GM19193 (cell line): ENCODE results near the gene ZNF33A.
A peak's percentile ranks its signal among the peaks of the same experiment; 100 is the strongest.

ENCODE experiments used
- POLR2A ChIP-seq: IDR thresholded peaks from 4 replicates; pipeline ENCODE4 v1.6.1; 2011; ENCODE audit not compliant: insufficient read depth, insufficient read length; ENCODE audit errors: extremely low read depth

Gene ZNF33A

DNA sequence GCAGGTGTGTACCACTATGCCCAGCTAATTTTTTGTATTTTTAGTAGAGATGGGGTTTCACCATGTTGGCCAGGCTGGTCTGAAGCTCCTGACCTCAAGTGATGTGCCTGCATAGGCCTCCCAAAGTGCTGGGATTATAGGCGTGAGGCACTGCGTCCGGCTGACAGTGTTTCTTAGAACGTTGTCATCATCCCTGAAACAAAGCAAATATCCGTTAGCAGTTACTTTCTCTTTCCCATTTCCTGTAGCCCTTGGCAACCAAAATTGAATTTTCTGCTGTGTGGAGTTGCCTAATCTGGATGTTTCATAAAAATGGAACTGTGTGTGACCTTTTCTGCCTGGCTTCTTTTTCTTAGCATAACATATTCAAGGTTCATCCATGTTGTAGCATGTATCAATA, 22.4 kb downstream of the ZNF33A start:
- no peak for TF ChIP-seq POLR2A

DNA sequence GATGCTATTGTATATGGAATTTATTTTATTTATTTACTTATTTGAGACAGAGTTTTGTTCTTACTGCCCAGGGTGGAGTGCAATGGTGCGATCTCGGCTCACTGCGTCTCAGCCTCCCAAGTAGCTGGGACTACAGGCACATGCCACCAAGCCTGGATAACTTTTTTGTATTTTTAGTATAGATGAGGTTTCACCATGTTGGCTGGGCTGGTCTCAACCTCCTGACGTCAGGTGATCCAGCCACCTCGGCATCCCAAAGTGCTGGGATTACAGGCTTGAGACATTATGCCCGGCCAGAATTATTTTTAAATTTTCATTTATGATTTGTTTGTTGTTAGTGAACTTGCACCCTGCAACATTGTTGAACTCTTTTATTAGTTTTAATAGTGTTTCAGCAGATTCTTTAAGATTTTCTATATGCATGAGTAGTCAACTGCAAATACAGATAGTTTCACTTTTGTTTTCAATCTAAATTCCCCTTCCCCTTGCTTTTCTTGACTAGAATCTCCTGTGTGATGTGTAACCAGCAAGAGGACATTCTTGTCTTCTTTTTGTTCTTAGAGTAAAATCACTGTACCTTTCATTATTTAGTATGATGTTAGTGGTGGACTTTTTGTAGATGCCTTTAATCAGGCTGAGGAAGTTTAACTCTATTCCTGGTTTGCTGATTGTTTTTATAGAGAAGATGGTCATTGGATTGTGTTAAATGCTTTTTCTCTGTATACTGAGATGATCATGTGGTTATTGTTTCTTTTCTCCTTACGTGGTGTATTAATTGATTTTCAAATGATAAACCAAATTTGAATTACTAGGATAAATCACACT, 27.8 kb downstream of the ZNF33A start:
- TF ChIP-seq POLR2A = no peak

DNA sequence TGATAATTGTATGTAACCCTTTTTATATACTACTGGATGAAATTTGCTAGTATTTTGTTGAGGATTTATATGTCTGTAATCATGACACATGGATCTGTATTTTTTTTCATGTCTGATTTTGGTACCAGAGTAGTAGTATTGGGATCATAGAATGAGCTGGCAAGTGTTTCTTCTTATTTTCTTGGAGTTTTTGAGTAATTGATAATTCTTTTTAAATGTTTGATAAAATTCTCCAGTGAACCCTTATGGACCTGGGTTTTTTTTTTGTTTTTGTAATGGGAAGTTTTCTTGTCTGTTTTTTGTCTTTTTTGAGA, 28.4 kb downstream of the ZNF33A start:
- no peak for TF ChIP-seq POLR2A

DNA sequence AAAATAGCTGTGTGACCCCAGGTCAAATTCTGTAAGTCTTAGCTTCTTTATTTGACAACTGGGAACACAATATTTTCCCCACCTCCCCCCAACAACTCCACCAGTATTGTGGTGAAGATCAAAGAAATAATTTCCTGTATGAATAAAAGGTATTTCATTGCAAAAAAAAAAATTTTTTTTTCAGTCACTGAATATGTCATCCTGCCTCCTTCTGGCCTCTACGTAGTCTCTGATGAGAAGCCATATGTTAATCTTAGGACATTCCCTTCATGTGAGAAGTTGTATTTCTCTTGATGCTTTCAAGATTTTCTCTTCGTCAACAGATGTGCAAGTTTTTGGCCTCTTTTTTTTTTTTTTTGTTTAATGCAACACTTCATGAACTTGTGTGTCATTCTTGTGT, 33.0 kb downstream of the ZNF33A start:
- no peak for TF ChIP-seq POLR2A

DNA sequence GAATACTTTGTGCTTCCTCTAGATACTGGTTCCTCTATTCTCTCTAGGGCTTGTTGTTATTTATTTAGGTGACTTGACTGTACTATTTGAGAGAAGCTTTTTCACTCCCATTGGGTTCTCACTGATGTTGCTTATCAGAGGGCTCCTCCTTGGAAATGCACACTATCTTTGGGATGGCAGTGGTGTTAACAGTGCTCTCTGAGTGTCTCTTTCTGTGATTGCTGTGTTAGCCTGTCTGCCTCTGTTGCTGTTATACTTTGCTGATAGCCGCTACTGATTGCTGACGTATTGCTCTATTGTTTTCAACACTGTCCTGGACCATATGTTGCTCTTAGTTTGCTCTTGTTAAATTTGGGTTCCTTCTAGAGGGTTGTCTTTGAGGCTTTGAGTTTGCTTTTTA, 34.7 kb downstream of the ZNF33A start:
- TF ChIP-seq POLR2A = no peak

DNA sequence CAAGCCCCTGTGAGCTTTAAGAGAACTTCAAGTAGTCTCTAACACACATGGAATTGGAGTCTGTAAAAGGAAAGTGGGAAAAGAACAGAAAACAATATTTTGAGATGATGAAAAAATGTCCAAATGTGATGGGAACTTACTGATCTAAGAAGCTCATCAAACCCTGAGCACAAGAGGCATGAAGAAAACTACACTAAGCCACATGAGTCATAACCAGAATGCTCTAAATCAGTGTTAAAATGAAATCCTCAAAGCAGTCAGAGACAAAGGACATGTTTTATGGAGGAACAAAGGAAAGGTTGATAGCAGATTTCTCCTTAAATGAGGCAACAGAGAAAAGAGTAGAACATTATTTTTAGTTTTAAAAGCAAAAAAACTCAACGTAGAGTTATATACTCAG, 37.2 kb downstream of the ZNF33A start:
- no peak for TF ChIP-seq POLR2A

DNA sequence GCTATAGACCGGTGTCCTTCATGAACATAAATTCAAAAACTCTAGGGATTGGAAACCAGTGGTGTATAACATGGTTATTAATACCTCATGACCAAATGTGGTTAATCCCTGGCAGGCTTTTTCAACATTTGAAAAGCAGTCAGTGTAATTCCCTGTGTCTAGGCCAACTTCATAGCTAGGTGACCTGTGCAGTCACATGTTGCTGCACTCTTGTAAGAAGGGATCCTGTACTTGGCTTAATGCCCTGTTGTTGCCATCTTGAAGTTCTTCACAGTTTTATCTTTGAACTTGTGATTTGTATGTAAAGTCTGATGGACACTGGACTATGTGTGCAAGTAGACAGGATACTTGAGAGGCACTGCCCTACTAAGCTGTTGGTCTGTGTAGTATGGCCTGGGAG, 39.7 kb downstream of the ZNF33A start:
- no peak for TF ChIP-seq POLR2A

DNA sequence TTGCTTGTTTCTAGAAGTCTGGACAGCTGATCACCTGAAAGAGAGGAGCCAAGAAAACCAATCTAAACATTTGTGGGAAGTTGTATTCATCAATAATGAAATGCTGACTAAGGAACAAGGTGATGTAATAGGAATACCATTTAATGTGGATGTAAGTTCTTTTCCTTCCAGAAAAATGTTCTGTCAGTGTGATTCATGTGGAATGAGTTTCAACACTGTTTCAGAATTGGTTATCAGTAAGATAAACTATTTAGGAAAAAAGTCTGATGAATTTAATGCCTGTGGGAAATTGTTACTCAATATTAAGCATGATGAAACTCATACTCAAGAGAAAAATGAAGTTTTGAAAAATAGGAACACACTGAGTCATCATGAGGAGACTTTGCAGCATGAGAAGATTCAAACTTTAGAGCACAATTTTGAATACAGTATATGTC, 43.9 kb downstream of the ZNF33A start:
- TF ChIP-seq POLR2A = no peak

DNA sequence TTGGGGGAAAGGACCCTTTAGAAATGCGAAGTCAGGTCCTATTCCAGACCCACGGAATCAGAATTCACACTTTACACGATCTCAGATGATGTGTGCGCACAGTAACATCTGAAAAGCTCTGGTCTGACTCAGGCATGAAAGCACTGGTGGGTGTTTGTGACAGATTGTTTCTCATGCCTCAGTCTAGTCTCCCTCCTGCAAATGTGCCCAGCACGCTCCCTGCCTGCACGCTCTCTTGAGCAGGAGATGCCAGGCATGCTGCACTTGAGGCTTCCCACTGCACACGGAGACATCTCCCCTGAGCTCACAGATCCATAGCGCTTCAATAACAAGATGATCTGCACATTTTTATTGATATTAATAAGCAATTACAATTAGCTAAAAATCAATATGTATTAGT, 60.0 kb downstream of the ZNF33A start:
- TF ChIP-seq POLR2A = no peak

DNA sequence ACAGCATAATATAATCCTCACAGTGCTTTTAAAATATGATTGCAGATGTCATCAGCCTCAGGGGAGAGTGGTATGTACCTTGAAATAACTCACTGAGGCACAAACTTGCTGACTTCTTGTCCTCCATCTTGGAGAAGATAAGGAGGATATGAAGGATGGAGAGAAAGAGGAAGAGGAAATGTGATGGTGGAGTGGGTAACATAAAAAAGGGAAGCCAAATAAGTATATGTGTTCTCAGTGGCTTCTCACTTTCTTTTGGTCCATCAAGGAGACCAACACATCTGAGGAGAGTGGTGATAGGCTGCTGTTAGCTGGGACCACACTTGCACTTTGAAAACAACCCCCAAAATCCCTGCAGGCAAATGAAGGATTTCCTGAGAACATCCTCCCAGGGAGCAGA, 62.1 kb downstream of the ZNF33A start:
- TF ChIP-seq POLR2A = no peak

DNA sequence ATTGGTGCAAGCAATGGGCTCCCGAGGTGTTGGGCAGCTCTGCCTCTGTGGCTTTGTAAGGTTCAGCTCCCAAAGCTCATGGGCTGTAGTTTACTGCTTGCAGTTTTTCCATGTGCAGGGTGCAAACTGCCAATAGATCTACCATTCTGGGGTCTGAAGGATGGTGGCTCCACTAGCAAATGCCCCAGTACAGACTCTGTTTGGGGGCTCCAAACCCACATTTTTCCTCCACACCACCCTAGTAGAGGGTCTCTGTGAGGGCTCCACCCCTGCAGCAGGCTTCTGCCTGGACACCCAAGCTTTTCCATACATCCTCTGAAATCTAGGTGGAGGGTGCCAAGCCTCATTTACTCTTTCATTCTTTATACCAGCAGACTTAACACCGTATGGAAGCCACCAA, 66.2 kb downstream of the ZNF33A start:
- no peak for TF ChIP-seq POLR2A

DNA sequence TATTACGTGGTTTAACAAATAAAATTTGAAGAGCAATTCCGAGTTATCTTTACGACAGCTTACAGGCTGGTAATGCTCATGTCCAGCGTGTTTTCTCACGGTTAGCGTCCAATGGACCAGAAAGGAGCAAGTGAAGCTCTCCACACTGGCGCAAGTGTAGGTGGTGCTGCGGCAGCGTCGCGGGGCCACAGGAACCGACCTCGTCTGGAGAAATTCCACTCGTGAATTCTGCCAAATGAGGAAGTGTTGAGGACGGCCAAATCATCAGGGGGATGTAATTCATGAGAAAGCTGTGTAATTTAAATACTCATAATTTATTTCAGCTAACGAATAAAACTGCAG, 83.3 kb downstream of the ZNF33A start:
- no peak for TF ChIP-seq POLR2A

DNA sequence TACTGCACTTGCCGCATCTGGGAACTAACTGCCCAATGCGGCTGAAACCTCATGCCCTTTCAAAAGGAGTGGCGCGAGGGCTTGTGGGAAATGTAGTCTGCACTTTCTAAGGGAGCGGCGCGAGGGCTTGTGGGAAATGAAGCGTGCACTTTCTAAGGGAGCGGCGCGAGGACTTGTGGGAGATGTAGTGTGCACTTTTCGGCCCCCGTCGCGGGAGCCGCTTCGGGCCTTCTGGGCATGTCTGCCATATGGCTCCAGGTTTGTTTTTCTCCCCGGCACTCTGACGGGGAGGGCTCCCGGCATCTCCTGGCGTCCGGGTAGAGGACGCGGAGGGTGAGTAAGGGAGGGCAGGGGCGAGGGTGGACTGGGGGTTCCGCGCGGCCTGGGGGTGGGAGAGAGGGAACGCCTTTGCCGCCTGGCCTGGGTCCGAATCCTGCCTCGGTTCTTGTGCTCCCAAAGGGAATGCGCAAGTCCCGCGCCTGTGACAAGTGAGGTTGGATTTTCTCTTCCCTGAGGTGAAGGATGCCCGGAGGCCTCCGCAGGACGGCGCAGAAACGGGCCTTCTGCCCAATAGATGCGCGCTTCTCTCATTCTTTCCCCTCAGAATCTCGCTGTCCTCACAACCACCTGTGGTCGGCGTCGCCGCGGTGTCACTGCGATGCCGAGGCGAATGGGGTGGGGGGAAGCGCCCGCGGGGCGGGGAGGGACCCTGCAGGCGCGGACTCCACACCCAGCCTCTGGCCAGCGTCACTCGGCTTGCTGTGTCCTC, 83.9 kb downstream of the ZNF33A start, which contains the start of gene ZNF37A:
ZNF37A (plus strand) TSS at position 180 of the 769 bp plus-strand sequence. CDS start 2,281 bp downstream, outside the sequence.
- peak; percentile 62 for TF ChIP-seq POLR2A

DNA sequence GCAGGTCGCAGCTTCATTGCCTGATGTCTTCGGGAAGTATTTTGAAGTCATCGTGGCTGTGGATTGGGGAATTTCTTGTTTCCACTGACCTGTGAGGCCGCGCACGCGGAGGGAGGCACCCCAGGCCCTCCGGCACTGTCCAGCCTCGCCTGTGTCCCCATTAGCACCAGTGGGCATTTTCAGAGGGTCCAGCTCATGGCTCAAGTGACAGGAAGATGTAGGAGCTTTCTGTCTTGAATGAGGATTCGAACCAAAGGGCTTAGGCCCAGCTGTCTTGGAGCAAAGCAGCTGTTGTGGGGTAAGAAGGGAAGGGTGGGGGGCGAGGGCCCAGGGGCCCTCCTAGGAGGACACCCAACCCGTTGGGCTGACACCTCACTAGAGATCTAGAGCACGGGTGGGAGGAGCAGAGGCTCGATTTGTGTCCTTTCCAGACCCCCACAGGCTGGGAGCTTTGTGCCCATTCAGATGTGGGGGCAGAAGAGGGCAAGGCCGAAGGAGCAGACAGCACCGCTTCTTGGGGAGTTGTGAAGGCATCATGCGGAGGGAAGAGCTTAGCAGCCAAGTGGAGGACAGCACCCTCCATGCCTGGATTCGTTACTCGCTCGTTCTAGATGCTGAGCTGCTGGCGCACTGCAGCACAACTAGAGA, 84.6 kb downstream of the ZNF33A start:
- TF ChIP-seq POLR2A = no peak

DNA sequence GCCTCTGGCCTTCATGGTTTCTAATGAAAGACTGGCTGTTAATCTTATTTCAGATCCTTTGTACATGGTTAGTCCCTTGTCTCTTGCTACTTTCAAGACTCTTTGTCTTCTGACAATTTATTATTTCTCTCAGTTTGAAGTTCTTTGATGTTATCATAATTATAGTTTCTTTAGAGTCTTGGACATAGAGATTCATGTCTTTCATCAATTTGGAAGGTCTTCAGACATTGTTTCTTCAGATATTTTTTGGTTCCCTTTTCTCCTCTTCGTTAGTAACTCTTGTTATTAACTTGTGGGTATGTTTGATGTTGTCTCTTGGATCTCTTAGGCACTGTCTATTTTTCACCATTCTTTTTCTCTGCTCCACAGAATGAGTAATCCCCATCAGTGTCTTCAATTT, 92.4 kb downstream of the ZNF33A start:
- no peak for TF ChIP-seq POLR2A

DNA sequence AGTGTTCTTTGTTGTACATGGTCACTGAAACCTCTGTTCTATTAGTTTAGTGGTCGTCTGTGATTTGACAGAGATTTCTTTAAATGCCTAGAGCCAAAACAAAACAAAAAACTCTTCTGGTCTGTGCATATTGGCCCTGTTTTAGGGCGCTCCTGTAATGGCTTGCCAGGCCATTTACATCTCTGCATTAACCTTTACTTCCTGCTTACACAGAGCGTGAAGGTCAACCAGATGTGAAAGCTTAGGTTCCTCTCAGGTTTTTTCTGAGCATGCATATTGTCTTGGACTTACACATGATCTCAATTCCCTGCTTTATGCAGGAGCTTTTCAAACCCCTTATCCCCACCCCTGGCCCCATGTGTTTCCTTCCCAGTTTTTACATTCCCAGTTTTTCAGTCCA, 93.3 kb downstream of the ZNF33A start:
- TF ChIP-seq POLR2A = no peak
